ENCODE measurements around the gene IVL.

Gene IVL

GRCh38 chr1:152904688-152905440 lies 3.5 kb upstream of the IVL start:
- no peak overlapping the region for H3K4me3 ChIP-seq (replicated peaks; ENCODE audit: low read depth, low read length)
- DNase-seq (ENCODE audit: low read depth), result no peak
- TF ChIP-seq CTCF (IDR thresholded peaks at IDR 0.05; ENCODE audit: low read length, missing control alignments), result no peak

- no peak for TF ChIP-seq CTCF (IDR thresholded peaks at IDR 0.05; ENCODE audit: low read length, missing control alignments)
- DNase-seq (ENCODE audit: low read depth), result no peak
- H3K4me3 ChIP-seq (replicated peaks; ENCODE audit: low read depth, low read length), result no peak overlapping the region
Observed at GRCh38 chr1:152906023-152906565, 2.3 kb upstream of the IVL start.

GRCh38 chr1:152909206-152909605 lies 860 bp downstream of the IVL start:
- DNase-seq (ENCODE audit: low read depth), result no peak
- no peak overlapping the region for H3K4me3 ChIP-seq (replicated peaks; ENCODE audit: low read depth, low read length)
- no peak for TF ChIP-seq CTCF (IDR thresholded peaks at IDR 0.05; ENCODE audit: low read length, missing control alignments)

GRCh38 chr1:152912471-152912870 lies 4.1 kb downstream of the IVL start:
- H3K4me3 ChIP-seq (replicated peaks; ENCODE audit: low read depth, low read length), result no peak overlapping the region
- no peak for DNase-seq (ENCODE audit: low read depth)
- TF ChIP-seq CTCF (IDR thresholded peaks at IDR 0.05; ENCODE audit: low read length, missing control alignments), result no peak

GRCh38 chr1:152912900-152913299 lies 4.6 kb downstream of the IVL start:
- no peak for TF ChIP-seq CTCF (IDR thresholded peaks at IDR 0.05; ENCODE audit: low read length, missing control alignments)
- no peak for DNase-seq (ENCODE audit: low read depth)
- H3K4me3 ChIP-seq (replicated peaks; ENCODE audit: low read depth, low read length), result no peak overlapping the region

- no peak for TF ChIP-seq CTCF (IDR thresholded peaks at IDR 0.05; ENCODE audit: low read length, missing control alignments)
- DNase-seq (ENCODE audit: low read depth), result no peak
- no peak overlapping the region for H3K4me3 ChIP-seq (replicated peaks; ENCODE audit: low read depth, low read length)
Observed at GRCh38 chr1:152917794-152918193, 9.4 kb downstream of the IVL start.

- no peak overlapping the region for H3K4me3 ChIP-seq (replicated peaks; ENCODE audit: low read depth, low read length)
- TF ChIP-seq CTCF (IDR thresholded peaks at IDR 0.05; ENCODE audit: low read length, missing control alignments), result no peak
- DNase-seq (ENCODE audit: low read depth), result no peak
Observed at GRCh38 chr1:152919071-152919470, 10.7 kb downstream of the IVL start.
